HG03039 (cell line): ENCODE results near the gene AGAP3.

ENCODE experiments used
- ATAC-seq: cut with Tn5 transposase; IDR thresholded peaks from one replicate; pipeline ENCODE4 v1.9.1; 2021; ENCODE audit warnings: mild to moderate bottlenecking, moderate library complexity; ENCODE audit not compliant: unreplicated experiment

AGAP3 gene

DNA sequence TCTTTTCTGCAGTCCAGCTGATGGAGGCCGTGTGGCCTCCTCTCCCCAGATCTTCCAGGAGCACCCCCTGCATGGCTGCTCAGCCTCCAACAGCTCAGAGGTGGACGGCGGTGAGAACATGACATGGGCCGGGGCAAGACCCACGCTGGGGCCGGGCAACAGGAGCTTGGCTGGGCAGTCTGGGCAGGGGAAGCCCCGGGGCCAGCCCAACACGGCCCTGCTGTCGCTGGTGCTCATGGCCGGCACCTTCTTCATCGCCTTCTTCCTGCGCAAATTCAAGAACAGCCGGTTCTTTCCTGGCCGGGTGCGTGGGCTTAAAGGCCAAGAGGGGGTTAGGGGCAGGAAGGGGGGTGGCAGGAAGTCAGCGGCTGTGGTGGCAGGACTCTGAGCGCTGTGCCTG lies 12.3 kb upstream of the AGAP3 start:
- no peak for ATAC-seq

DNA sequence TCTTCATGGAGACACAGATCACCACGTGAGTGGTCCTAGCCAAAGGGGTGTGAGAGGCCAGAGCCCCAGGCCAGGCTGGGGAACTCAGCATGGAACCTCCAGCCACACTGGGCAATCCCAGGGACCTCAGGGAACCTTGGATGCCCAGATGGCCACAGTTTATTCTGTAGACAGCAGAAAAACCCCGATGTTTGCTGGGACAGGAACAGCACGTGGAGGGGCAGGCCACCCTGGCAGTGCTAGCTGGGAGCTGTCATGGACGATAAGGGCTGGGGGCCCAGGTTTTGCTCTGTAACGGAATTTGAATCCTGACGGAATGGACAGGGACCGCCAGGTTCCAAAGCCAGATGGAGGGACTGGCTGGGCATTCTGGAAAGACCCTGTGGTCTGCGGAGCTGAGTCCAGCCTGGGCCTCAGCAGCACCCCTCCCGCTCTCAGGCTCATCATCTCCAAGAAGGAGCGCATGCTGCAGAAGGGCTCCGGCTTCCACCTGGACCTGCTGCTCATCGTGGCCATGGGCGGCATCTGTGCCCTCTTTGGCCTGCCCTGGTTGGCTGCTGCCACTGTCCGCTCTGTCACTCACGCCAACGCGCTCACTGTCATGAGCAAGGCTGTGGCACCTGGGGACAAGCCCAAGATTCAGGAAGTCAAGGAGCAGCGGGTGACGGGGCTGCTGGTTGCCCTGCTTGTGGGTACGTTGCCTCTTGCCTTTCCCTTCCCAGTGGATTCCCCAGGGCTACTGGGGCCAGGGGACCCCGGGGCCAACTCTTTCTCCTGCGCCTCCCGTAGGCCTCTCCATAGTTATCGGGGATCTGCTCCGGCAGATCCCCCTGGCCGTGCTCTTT lies 11.2 kb upstream of the AGAP3 start:
- ATAC-seq = no peak

DNA sequence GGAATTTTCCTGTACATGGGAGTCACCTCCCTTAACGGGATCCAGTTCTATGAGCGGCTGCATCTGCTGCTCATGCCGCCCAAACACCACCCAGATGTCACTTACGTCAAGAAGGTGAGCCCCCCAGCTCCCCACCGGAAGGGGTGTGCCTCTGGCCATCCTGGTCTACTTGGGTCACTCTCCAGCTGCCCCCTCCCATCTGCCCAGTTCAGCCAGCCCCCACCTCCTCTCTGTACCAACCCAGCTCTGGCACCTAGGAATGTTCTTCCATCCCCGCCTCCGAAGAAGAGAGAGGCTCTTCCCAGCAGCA lies 10.7 kb upstream of the AGAP3 start:
- no peak for ATAC-seq

DNA sequence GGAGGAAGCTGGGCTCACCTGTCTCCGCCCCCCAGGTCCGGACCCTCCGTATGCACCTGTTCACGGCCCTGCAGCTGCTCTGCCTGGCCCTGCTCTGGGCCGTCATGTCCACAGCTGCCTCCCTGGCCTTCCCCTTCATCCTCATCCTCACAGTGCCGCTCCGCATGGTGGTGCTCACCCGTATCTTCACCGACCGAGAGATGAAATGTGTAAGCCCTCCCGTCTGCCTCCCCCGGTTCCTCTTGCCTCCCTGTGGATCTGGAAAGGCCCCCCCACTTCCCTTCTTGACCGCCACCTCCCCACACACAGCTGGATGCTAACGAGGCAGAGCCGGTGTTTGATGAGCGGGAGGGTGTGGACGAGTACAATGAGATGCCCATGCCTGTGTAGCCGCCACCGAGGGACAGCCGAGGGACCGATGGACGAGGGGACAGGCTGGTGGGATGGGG lies 10.3 kb upstream of the AGAP3 start:
- ATAC-seq = no peak

DNA sequence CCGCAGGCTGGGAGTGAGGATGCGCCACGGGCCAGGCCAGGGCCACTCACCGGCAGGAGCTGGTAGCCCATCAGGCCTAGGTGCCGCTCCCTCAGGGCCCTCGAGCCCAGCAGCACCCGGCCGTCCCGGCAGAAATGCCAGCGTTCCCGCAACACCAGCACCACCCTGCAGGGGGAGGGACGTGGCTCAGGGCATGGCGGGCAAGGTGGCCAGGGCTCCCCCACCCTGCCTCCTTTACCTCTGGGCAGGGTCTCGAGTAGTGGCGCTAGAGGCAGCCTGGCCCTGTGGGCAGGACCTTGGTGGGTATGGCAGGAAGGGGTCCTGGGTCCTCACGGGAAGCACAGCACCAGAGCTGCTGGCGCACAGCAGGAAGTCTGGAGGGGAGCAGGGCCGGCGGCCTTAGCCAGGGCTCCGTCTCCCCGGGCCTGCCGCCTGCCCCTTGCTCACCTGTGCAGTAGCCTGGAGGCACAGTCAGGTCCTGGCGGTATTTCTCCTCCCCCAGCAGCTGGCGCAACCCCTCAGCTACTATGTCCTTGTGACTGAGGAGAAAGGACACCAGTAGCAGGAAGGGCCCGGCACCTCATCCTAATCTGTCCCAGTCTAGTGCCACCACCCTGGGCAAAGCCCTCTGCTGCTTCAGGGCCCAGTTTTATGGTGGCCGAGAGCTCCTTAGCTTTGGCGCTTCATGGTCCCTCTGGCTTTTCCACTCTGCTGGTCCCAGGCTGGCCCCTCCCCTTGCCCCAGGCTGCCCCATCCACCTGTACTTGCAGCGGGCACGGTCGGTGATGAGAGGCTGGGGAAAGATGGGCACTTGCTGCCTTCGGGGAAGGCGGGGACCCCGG lies 9.2 kb upstream of the AGAP3 start:
- ATAC-seq = no peak

DNA sequence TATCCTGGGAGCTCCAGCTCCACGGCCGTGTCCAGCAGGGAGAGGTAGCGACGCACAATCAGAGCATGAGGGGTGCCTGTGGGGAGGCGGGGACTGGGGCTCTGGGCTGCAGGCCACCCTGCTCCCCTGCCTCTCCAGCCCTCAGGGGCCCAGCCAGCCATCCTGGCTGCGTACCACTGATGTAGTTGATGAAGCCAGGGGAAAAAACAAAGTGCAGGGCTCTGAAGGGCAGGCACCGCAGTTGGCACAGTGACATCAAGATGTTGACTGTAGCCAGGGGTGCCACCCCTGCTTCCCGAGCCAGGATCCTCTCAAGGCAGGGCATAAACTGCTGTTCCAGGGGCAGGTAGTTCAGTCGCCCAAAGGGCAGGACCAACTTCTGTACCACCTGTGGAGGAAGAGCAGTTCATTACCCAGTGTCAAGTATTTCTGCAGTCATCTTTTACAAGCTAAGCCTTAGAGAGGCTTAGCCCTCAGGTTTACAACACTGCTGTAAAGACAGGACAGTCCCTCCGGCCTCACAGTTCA lies 8.5 kb upstream of the AGAP3 start:
- ATAC-seq = no peak

DNA sequence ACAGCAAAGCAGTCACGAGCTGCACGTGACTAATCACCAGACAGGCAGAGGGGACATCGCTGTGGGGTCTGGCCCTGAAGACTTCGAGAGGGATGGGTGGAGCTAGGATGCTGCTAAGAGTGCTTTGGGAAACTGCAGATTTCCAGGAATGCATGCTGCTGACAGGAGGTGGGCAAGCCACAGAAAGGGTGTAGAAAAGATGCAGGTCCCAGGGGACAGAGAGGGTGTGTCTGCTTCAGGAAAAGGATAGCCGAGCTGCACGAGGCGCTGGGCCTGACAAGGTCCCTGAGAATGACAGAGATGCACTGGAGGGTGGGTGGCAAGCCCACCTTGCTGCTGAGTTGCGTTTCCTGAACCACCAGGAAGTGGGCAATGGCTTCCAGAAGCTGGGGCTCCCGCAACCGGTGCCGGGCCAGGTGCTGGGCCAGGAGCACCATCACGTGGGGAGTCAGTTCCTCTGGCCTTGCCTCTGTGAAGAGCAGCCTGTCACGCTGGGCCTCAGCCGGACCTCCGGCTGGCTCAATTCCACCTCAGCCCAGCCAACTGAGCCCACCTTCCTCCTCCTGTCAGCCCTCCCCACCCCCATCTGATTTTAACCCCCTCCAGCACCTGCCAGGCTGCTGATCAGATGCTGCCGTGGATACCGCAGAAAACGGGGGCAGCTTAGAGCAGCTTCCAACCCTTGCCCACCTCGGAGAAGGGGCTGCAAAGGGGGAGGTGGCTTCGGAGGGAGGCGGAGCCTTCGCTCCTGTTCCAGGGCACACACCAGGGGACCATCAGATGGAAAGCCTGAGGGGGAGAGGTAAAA lies 7.8 kb upstream of the AGAP3 start:
- no peak for ATAC-seq

DNA sequence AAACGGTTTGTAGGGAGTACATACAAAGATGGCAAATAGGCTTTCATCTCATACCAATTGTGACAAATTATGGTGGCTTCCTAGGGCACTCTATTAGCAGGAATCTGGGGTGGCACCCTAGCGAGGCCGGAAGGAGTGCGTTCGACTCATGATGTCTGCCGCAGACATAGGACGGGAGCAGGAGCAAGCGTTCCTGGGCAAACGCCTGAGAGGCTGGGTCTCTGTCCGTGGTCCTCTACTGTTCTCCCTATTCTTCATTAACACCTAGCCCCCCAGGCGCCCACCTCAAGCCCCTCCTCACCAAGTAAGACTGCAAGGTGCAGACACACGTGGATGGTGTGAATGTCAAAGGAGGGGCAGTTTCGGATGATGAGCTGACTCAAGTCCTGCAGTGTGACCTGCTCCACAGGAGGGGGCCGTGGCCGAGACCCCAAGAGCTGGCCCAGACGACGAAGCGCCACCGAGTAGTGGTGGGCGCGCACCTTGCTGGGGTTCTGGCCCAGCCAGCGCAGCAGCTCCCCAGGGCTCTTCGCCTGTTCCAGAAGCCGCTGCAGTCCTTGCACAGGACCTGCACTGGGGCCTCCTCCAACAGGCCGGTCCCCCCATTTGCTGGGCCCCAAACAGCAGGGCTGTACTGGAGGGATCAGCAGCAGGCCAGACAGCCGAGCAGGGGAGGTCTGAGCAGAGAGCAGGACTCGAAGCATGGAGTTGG lies 6.9 kb upstream of the AGAP3 start:
- no peak for ATAC-seq

DNA sequence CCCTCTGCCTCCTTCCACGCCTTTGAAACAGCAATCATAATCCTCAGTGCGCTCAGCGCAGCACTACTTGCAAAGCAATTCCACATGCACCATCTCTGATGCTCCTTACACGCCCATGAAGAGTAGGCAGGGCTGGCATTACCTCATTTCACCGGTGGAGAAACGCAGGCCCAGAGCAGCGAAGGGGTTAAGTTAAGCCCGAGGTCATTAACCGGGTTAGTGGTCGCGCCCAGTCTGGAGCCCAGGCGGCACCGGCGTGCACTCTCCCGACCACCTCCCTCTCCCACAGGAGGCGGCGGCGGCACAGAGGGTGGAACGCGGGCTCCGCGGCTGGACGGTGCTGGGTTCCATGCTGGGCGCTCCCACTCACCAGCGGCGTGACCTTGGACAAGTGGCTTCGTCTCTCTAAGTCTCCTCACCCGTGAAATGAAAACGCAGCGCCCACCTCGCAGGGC lies 6.2 kb upstream of the AGAP3 start:
- no peak for ATAC-seq

DNA sequence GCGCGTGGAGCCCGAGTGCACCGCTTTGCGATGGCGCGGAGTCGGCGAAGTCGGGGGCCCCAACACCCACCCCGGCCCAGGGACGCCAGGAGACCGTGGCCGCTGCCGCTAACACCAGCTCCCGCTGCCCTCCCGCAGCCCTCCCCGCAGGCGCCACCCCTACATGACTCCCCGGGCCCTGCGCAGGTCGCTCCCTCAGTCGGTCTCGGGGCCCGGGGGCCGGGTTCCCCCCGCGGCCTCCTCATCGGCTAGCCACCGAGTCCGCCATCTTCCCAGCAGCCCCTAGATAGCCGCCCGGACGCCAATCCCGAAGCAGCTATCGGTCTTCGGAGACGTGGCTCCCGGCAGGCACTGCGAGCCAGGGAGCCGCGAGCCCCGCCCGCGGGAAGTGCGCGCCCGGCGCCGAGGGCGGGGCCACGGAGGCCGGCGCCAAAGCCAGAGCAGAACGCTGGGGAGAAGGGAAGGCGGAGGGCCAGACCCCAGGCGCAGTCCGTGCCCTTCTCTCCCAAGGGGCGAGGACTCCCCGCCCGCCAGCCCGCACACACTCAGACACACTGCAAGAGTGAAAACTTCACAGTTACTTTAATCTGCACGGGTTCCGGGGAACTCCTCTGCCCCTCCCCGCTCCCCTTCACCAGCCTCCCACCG lies 5.6 kb upstream of the AGAP3 start, which contains the start of gene FASTK:
Gene FASTK (minus strand): TSS at position 288 of the 648 bp plus-strand sequence. CDS start 43 bp downstream, at position 245.
- ATAC-seq = peak; percentile 75

DNA sequence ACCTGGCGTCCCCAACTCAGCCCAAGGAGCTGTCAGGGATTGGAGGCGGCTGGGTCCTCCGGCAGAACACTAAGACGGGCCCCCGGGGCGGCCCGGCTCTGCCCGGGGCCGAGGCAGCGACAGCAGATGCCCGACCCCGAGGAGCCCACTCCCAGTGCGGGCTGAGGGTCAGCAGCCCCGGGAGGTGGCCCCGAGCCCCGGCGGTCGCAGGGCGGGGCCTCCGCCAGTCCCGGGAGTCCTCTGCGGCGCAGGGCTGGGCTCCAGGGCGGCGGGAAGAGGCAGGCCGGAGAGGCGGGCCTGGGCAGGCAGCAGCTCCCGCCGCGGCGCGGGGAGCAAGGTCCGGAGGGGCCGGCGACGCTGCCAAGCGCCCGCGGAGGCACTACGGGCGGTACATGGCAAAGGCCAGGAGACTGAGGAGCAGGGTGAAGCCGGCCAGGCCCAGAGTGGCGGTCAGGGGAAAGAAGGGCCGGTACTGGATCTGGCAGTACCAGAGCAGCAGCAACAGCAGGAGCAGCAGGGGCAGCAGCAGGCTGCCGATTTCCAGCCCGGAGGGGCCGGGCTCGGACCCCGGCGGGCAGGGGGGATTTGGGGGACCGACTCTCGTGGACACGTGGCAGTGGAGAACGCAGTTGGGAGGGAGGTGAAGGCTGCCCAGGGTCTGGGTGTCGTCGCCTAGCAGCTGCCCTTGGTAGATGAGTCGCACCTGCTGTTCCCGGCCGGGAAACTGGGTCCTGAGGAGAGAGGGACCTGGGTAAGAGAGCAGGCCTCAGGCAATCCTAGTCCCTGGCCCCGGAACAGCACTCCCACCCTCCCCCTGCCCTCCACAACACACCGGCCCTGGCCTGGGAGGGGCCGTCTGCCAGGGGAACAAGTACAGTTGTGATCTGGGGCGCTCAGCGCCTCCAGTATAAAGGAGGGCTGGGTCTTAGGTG lies 4.8 kb upstream of the AGAP3 start:
- ATAC-seq = no peak

DNA sequence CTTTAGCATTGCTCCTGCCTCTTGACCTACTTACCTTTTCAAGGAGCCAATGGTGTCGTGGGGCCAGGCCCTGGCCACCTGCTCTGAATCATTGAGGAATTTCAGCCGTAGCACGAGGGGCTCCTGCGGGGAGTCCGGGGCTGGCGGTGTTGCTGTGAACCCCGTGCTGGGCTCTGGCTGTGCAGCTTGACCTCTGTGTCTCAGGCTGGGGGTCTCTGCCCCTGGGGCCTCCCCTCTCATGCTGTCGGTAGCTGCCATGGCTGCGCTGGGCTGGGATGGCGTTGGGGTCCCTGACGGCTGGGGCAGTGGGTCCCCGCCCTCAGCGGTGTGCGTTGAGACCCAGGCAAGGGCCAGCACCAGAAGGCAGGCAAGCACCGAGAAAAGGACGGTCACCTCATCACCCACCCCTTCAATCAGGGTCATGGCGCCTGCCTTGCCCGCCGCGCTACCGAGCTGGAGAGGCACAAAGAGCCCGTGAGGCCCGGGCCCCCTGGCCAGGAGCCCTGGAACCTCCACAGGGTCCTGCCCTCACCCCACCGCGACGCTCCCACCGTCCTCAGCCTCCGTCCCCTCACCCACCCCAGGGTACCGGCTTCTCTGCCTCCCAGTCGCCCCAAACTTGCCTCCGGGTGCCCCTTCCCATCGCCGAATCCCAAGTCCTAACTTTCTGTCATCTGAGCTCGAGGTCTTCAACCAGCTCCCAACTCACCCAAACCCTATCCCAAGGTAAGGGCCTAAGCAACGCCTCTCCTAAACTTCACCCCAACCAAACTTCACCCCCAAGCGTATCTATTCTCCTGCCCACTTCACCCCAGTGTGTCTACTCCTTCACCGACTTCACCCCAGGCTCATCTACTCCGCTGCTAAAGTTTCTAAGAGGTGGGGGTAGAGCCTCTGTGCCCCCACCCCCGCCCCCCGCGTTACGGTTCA lies 3.9 kb upstream of the AGAP3 start:
- no peak for ATAC-seq

DNA sequence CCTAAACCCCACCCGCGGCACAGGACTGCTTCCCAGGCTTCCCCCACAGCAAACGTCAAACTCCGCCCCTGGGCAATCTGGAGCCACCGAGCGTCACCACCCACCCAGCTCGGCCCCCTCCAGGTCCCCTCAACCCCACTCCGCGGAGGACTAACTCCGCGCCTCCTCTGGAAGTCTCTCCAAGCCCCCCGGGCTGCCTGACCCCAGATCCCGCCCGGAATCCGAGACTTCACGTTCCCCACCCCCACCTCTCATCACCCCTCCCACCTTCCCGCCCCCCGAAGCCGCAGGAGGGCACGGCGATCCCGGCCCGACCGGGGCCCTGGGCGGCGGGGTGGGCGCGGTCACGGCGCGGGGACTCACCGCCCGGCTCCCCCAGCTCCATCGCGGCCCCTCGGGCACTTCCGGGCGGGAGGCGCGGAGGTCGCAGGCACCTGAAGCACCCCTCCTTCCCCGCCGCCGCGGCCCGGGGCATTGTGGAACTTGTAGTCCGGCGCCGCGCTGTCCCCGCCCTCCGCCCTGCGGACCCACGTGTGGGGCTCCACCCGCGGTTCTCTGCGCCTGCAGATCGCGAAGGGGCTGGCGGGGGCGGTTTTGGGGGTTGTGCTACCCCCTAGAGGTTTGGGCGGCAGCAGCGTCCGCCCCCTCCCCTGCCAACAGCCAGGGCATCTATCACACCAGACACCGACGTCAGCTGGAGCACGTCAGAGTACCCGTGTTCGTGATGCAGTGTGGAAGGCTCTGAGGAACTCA lies 3.0 kb upstream of the AGAP3 start, which contains the start of gene TMUB1:
Gene TMUB1 (minus strand): TSS at position 423 of the 753 bp plus-strand sequence. CDS start 930 bp downstream, outside the sequence.
- peak; percentile 39 for ATAC-seq

DNA sequence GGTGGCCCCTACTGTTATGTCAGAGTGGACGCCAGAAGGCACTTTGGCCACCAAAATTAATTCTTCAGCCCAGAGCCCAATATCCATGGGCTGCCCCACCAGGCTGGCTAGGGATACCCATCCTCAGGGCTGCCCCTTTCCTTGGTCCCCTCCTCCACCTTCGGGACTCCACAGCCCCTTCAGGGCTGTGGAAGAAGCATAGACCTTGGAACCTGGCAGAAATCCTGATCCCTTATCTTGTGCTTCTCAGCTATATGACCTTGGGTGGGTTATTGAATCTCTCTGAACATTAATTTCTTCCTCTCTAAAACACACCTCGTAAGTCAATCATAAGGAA lies 2.5 kb upstream of the AGAP3 start:
- no peak for ATAC-seq

DNA sequence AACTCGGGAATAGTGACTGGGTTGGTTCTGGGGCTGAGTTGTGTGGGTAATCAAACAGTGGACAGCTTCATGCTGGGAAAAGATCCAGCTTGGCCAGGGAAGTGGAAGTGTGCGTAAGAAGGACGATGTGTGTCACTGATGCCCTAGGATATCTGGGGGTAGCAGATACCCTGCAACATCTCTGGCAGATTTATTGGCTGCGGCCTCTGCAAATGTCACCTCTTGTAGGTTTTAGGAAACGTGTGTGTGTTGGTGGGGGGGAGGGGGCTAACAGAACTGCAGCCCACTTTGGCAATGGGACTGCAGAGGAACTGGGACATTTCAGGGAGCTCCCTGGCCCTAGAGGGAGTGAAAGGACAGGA lies 965 bp upstream of the AGAP3 start:
- ATAC-seq = no peak

DNA sequence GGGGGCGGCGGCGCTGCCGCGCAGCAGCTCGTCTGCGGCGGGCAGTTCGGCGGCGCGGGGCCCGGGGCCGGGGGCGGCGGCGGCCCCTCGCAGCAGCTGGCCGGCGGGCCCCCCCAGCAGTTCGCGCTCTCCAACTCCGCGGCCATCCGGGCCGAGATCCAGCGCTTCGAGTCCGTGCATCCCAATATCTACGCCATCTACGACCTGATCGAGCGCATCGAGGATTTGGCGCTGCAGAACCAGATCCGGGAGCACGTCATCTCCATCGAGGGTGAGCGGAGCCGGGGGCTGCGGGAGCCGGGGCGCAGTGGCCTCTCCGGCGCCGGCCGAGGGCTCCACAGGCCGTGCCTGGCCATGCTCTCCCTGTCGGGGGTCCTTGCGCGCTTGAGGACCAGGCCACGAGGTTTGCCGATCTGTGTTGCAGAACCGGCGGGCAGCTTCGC lies 548 bp downstream of the AGAP3 start:
- no peak for ATAC-seq
